Measurements from ENCODE around the gene MAGI2.

The MAGI2 gene

DNA sequence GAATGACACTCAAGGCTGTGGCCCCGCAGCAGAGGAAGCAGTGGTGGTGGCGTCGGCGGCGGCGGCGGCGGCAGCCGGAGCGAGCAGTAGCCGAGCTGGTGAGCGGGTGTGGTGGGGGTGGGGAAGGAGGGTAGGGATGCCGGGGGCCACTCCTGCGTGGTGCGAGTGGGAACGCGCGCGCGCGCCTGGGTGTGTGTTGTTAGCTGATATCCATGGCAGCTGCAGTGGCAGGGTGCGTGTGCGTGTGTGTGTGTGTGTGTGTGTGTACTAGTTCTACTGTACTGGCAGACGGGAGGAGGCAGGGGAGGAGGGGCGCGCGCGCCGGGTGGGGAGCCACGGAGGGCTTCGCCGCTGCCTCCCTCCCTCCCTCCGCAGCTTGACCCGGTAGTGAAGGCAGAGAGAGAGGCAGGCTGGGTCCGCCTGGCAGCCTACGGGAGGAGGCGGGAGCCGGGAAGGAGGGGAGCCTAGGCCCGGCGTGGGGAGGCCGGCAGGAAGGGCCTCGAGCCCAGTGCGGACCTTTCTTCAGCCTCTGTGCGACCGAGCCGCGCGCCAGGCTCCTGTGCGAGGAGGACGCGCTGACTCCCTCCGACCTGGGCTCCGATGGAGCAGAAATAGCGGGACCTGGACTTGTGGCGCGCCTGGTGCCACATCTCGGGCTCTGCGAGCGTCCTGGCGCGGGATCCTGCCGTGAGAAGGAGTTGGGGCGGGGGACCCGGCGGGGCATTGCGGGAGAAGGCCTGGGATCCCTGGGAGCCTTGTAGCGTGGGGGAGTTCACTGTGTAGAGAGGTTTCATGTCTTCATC is at the start of gene MAGI2:
Gene MAGI2, minus strand, starts transcription at position 110 of the 803 bp plus-strand sequence. CDS start 347 bp downstream, outside the sequence.
- DNase-seq (ENCODE audit: extremely low read depth, low read depth): peak; percentile 82
- TF ChIP-seq, protein P1, sequence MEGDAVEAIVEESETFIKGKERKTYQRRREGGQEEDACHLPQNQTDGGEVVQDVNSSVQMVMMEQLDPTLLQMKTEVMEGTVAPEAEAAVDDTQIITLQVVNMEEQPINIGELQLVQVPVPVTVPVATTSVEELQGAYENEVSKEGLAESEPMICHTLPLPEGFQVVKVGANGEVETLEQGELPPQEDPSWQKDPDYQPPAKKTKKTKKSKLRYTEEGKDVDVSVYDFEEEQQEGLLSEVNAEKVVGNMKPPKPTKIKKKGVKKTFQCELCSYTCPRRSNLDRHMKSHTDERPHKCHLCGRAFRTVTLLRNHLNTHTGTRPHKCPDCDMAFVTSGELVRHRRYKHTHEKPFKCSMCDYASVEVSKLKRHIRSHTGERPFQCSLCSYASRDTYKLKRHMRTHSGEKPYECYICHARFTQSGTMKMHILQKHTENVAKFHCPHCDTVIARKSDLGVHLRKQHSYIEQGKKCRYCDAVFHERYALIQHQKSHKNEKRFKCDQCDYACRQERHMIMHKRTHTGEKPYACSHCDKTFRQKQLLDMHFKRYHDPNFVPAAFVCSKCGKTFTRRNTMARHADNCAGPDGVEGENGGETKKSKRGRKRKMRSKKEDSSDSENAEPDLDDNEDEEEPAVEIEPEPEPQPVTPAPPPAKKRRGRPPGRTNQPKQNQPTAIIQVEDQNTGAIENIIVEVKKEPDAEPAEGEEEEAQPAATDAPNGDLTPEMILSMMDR (IDR thresholded peaks at IDR 0.05; ENCODE audit: low read depth, low read length): no peak

DNA sequence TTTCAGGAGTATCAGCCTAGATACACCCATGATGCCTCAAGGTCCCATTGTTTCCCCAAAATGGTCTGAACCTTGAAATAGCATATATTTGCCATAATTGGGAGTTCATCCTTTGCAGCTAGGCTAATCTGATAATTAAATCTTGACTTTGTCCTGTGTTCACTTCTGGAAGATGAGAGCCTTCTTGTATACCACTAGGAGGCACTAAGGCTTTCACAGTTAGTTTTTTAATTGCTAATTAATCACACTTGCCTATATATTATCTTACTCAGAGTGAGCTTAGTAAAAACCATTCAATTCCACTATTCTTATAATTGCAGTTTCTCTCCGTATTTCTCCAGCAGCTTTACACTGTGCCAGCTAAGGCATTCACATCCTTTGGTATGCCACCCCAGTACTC is 48.7 kb upstream of the MAGI2 start:
- TF ChIP-seq, protein P1 (IDR thresholded peaks at IDR 0.05; ENCODE audit: low read depth, low read length): no peak; the same call in 1 of the 2 replicates
- DNase-seq (ENCODE audit: extremely low read depth, low read depth): no peak

DNA sequence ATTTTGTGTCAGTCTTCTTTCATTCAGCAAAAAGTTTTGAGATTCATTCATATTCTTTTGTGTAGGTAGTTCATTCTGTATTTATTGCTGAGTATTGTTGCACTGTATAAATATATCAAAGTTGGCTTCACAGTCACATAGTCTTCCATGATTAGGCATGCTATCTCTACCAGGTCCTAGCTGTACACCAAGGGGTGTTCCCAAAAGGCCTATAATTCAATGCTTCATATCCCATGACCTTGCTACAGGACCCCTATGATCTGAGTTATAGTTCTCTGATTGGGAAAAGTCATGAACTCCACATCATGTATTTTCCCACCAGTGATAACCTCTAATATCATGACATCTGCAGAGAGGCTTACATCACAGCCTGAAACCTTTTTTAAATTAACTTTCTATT is 47.3 kb upstream of the MAGI2 start:
- TF ChIP-seq, protein P1 (IDR thresholded peaks at IDR 0.05; ENCODE audit: low read depth, low read length): no peak
- DNase-seq (ENCODE audit: extremely low read depth, low read depth): no peak

DNA sequence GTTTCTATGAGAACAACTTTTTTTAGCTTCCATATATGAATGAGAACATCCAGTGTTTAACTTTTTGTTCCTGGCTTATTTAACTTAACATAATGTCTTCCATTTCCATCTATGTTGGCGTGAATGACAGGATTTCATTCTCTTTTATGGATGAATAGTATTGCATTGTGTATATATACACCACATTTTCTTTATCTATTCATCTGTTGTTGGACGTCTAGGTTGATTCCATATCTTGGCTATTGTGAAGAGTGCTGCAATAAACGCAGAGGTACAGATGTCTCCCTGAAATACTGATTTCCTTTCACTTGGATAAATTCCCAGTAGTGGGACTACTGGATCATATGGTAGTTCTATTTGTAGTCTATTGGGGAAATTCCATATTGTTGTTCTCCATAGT is 44.3 kb upstream of the MAGI2 start:
- TF ChIP-seq, protein P1 (IDR thresholded peaks at IDR 0.05; ENCODE audit: low read depth, low read length): no peak
- DNase-seq (ENCODE audit: extremely low read depth, low read depth): no peak

DNA sequence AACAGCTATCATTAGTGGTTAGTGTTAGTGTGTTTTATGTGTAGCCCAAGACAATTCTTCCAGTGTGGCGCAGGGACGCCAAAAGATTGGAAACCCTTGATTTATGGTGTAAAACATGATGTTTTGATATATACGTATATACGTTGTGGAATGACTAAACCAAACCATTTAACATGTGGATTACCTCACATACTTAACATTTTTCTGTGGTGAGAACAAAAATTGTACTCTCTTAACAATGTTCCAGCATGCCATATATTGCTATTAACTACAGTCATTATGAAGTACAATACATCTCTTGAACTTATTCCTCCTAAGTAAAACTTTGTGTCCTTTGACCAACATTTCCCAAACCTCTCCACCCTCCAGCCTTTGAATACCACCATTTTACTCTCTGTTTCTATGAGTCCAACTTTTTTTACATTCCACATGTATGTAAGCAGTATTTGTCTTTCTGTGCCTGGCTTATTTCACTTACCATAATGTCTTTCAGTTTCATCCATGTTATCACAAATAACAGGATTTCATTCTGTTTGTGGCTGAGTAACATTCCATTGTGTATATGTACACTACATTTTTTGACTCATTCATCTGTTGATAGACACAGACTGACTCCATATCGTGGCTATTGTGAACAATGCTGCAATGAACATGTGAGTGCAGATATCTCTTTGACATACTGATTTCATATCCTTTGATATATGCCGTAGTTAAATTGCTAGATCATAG is 42.2 kb upstream of the MAGI2 start:
- DNase-seq (ENCODE audit: extremely low read depth, low read depth): no peak
- TF ChIP-seq, protein P1 (IDR thresholded peaks at IDR 0.05; ENCODE audit: low read depth, low read length): no peak

DNA sequence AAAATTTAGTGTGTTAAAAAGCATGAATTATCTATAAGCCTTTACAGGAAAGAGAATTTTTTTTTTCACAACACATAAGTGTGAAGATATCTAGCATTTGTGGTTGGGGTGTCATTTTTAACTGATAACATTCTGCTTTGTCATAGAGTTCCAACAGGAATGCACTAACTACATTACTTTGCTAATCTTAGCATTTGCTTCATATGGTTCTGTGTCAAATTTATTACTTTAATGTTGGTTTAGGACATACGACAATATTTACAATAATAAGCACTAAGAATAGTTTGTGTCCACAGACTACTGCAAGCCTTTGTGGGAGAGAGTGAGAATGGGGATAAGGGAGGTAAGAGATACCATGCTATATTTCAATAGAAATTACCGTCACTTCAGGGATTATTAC is 40.6 kb upstream of the MAGI2 start:
- TF ChIP-seq, protein P1 (IDR thresholded peaks at IDR 0.05; ENCODE audit: low read depth, low read length): no peak

DNA sequence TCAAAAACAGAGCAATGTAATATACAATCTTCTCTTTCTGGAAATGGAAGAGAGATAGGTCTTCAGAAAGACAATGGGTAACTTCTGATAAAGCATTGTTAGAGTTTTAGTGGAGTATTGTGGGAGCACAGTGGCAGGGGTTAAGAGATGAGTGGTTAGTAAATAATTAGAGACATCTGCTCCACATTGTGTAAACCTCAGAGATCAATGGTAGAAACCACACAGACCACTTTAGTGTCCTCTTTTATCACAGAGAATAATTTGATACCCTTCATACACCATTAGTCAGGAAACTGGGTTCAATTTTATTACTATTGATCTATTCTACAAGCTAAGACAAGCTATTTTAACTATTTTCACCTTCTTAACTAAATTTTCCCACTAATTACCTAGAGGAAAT is 35.9 kb upstream of the MAGI2 start:
- DNase-seq (ENCODE audit: extremely low read depth, low read depth): no peak

More for the DNA sequence above, 40.6 kb upstream of the MAGI2 start:
- no peak for DNase-seq (ENCODE audit: extremely low read depth, low read depth)

More for the DNA sequence above, 35.9 kb upstream of the MAGI2 start:
- TF ChIP-seq, protein P1 (IDR thresholded peaks at IDR 0.05; ENCODE audit: low read depth, low read length): no peak

Measured in AG09319 (cell line).